ACHN (cell line): Measurements from ENCODE around the gene RFWD3.

Source experiments
- DNase-seq: peaks from one replicate; pipeline ENCODE4 v3.0.0-alpha.2; 2015
- in situ Hi-C: cut with HindIII; loops from 2 replicates; pipeline ENCODE4 v1.10.0; 2017; ENCODE audit warnings: low sequenced_read_pairs, low pct_ligation_motif_present, low pct_unique_long_range_greater_than_20kb

Gene RFWD3

GRCh38 chr16:74601126-74601871, 65.4 kb downstream of the RFWD3 start:
- no peak for DNase-seq
- in situ Hi-C loops: no loop called here

GRCh38 chr16:74596586-74596985, 70.1 kb downstream of the RFWD3 start:
- DNase-seq: no peak
- in situ Hi-C loops: no loop called here

DNA sequence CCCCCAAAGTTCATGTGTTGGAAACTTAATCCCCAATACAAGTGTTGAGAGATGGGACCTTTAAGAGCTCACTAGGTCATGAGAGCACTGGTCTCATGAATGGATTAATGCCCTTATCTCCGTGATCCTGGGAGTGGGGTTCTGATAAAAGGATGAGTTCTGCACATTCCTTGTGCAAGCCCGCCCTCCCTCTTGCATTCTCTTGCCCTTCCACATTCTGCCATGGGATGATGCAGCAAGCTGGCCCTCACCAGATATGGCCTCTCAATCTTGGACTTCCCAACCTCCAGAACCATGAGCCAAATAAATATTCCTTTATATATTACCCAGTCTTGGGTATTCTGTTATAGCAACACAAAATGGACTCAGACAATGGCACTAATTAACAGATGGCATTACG, 73.8 kb downstream of the RFWD3 start:
- in situ Hi-C loops: no loop called here
- DNase-seq: no peak

GRCh38 chr16:74591876-74592650, 74.6 kb downstream of the RFWD3 start:
- in situ Hi-C loops: no loop called here
- no peak for DNase-seq

DNA sequence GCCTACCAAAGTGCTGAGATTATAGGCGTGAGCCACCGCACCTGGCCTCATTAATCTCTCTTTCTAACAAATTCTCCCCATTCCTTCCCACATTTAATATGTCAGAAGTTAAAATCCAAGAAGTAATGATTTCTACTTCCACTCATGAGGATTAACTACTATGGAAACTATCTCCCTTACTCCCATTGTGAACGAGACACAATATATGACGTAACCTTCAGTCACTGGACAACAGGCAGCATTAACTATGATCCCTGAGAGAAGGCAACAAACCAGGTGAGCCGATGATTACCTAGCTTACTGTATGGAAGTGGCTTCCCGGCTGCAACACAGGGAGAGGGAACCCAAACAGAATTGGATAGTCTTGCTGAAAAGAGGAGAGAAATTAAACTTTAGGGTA, 79.7 kb downstream of the RFWD3 start:
- no peak for DNase-seq
- in situ Hi-C loops: no loop called here

- no peak for DNase-seq
- in situ Hi-C loops: no loop called here
These were observed 80.7 kb downstream of the RFWD3 start for GRCh38 chr16:74585846-74586443.

DNA sequence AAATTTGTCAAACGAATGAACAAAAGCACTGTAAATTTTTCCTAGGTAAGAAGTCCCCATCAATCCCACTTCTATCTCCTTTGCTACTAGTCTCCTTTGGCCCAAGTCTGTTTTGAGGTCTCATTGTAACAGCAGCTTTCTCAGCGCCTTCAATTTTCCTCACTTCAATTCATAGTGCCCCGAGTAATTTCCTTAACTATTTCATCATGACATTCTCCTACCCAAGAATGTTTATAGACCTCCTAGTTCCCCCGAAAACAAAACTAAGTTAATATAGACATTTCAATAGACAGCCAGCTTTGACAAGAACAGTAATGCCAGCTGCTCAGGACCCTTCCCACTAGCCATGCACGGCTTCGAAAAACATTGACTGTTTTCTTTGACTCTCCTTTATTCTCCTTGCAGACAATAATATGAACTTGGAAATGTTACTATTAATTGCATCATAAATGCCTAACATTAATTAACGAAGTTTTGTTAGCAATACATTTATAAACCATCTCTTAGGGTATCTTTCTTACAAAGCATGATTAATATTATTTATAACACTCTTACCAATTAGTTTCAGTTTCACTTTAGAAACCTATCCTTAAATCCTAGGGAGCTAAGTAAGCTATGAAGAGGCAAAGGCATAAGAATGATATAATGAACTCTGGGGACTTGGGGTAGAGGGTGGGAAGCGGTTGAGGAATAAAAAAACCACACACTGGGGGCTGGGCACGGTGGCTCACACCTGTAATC, 82.6 kb downstream of the RFWD3 start:
- in situ Hi-C loops: no loop called here
- DNase-seq: no peak

DNA sequence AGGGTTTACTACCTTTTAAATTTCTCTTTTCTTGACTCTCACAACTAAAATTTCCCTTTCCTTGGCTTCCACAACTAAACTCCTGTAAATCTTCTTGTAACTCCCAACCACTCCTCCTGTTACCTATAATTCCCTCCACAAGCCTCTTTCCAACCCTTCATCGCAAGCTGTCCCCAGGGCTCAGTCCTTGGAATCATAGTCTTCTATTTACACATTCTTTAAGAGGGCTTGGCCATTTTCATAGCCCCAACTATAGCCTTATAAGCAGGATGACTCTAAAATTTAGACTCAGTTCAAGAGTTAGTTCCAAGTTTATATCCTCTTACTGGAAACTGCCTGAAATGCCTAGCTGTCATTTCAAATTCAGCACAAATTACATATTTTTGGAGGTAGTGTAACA, 83.7 kb downstream of the RFWD3 start:
- DNase-seq: no peak
- in situ Hi-C loops: no loop called here

DNA sequence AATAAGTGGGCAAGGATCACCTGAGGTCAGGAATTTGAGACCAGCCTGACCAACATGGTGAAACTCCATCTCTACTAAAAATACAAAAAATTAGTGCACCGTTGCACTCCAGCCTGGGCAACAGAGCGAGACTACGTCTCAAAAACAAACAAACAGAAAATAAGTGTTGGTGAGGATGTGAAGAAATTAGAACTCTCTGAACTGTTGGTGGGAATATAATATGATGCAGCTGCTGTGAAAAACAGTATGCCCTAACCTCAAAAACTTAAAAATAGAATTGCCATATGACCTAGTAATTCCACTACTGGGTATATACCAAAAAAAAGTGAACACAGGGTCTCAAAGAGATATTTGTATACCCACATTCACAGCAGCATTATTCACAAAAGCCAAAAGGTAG, 85.8 kb downstream of the RFWD3 start:
- in situ Hi-C loops: no loop called here
- no peak for DNase-seq

GRCh38 chr16:74578838-74579237, 87.8 kb downstream of the RFWD3 start:
- in situ Hi-C loops: no loop called here
- DNase-seq: no peak

DNA sequence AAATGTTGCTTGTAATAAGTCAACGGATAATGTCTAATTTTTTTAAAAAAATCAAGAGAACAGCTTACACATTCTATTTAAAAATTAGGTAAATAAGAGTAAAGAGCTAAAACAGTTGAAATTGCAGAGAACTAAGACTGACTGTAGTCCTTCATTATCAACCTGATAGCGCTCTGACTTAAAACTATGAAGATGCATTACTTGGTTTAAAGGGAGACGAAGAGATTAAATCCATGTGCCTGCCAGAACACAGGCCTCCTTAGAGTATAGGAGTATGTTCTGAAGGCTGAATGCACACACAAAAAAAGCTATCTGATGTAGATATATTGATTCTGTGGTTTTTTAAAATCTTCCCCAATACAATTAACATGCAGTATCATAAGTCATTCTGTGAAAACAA, 88.2 kb downstream of the RFWD3 start:
- in situ Hi-C loops: no loop called here

DNA sequence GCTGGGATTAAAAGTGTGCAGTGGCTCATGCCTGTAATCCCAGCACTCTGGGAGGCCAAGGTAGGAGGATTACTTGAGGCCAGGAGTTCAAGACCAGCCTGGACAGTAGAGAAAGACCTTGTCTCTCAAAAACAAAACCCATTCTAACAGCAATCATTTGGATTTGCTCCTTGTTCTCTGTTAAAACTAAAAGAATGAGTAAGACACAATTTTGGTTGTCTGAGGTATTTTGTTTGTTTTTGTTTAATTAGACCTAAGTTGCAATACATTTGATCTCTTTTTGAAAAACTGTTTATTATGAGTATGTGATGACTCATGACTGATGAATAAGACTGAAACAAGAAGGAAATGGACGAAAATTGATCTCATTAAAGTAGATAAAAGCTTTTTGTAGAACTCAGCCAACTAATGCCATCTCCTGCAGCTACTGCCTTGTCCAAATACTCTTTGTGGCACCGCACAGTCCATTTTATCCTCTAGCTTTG, 88.8 kb downstream of the RFWD3 start:
- in situ Hi-C loops: no loop called here
- DNase-seq: no peak

More for the DNA sequence above, 88.2 kb downstream of the RFWD3 start:
- DNase-seq: no peak

DNA sequence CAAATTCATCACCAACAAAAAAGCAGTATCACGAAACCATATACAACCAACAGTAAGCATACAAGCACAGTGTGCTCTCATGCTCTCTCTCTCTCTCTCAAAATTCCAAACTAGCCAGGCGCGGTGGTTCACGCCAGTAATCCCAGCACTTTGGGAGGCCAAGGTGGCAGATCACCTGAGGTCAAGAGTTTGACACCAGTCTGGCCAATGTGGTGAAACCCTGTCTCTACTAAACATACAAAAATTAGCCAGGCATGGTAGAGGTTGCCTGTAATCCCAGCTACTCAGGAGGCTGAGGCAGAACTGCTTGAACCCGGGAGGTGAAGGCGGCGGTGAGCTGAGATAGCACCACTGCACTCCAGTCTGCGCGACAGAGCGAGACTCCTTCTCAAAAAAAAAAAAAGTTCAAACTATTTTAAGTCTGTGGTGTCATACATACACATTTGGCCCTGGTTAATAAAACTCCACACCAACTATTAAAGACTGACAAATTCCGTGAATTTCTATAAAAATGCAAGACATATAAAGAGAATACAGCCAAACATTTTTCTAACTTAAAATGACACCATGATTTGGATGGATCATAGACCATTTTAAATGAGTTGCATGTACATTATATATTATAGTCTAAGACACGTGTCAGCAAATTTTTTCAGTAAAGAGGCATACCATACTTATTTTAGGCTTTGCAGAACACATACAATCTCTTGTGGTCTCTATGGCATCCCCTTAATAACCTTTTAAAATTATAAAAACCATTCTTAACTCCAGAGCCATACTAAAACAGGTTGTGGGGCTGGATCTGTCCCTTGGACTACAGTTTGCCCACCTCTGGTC, 90.7 kb downstream of the RFWD3 start:
- DNase-seq: no peak
- in situ Hi-C loops: no loop called here

DNA sequence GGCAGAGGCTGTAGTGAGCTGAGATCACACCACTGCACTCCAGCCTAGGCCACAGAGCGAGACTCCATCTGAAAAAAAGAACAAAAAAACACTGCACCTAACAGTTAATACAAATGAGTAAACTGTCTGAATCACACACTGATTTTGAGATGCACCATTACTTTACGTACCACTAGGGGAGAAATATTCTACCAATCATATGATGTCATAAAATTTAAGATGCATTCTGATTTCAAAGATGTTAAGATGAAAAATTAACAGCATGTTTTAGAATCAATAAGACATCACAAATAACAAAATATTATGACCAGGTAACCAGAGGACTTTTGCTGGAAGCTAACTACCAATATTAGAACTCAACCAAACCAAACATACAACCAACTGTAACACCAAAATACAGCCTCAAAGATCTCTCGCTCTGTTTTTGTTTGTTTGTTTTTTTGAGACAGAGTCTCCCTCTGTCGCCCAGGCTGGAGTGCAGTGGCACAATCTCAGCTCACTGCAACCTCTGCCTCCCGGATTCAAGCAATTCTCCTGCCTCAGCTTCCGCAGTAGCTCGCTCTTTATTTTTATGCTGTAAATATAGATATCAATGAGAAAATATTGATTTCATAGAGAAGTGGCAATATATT, 91.4 kb downstream of the RFWD3 start:
- in situ Hi-C loops: no loop called here
- DNase-seq: no peak

- in situ Hi-C loops: no loop called here
- no peak for DNase-seq
These were observed 92.5 kb downstream of the RFWD3 start for GRCh38 chr16:74574146-74574545.

DNA sequence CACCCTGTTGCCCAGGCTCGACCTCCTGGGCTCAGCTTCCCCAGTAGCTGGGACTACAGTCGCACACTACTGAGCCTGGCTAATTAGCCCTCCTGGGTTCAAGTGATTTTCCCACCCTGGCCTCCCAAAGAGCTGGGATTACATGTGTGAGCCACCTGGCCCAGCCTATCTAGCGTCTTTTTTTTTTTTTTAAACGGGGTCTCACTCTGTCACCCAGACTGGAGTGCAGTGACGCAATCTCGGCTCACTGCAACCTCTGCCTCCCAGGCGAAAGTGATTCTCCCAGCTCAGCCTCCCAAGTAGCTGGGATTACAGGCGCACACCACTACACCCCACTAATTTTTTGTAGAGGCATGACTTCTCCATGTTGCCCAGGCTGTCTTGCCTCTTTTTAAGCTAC, 93.1 kb downstream of the RFWD3 start:
- in situ Hi-C loops: no loop called here
- DNase-seq: no peak
